Measurements from ENCODE around the gene PTBP2. TPM values are rescaled to one million over a fixed set of nuclear protein-coding genes. Genes with fewer than 3 reads are reported as not detected.

The PTBP2 gene
- total and polyA plus RNA-seq, 2 of the 8 experiments (the other 6 are each of a cell fraction or from before 2014, with no cell fraction given), result 24.2 to 61.7 TPM

DNA sequence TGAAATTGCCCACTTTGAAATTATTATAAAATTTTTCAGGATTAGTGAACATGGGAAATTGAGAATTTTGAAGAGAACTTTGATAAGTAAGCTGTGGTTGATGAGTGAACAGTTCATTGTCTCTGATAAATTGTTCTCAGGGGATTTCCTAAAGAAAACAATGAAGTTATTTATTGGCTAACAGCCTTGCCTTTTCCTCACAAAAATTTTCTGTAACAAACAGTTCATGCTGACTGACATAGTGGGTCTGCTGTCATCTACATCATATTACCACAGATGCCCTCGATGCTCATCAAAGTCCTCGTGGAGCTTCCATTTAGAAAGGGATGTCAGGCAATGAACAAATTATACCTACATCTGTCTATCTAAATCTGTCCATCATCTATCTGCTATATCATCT is 113.4 kb downstream of the PTBP2 start:
- CTCF ChIA-PET (ENCODE audit: partially characterized antibody), result interaction anchor here (0.7 kb wide), 1 partner anchor 125 kb away, joined by 5 read pairs; no protein-coding TSS in a partner anchor
- Histone ChIP-seq H3K27me3 (replicated peaks in 1 of 4; ENCODE audit: control insufficient read depth in 3 of 4, extremely low read depth in 1 of 4, insufficient read depth in 3 of 4, low read length in 3 of 4) (no peaks in the 10 kb centered on the region), H3K79me1 (ENCODE audit: low read depth, low read length) (no peaks in the 10 kb centered on the region), H3K9ac (replicated peaks in 1 of 4; ENCODE audit: extremely low read depth in 1 of 4, low read depth in 3 of 4, low read length in 3 of 4) (no peak overlapping the region), H2BK15ac (ENCODE audit: low read length) (no peak overlapping the region), H3K18ac (ENCODE audit: extremely low read depth, low read length) (no peak overlapping the region), H3K23me2 (ENCODE audit: low read depth, low read length) (no peaks in the 10 kb centered on the region), H3K14ac (ENCODE audit: insufficient read length) (no peak overlapping the region), H3K4me2 (ENCODE audit: insufficient read depth in 1 of 2, low read depth in 2 of 2, low read length in 2 of 2) (no peak overlapping the region), H3K4ac (replicated peaks; ENCODE audit: insufficient read length, low read depth, low read length) (no peak overlapping the region), H4K5ac (ENCODE audit: insufficient read length, low read depth, low read length) (no peak overlapping the region), H2BK20ac (ENCODE audit: low read length) (no peak overlapping the region), H3K4me3 (ENCODE audit: extremely low read depth in 1 of 4, insufficient read depth in 2 of 4, low read depth in 3 of 4, low read length in 4 of 4) (no peak overlapping the region), H2AFZ (ENCODE audit: low read length) (no peak overlapping the region), H2AK5ac (ENCODE audit: low read depth, low read length) (no peak overlapping the region), H4K8ac (ENCODE audit: extremely low read depth, insufficient read depth, low read length) (no peak overlapping the region), H3K56ac (replicated peaks; ENCODE audit: insufficient read length, low read depth, low read length) (no peak overlapping the region), H3K27ac (ENCODE audit: low read depth, low read length) (no peak overlapping the region), H4K20me1 (replicated peaks in 1 of 2; ENCODE audit: control insufficient read depth in 1 of 2, insufficient read depth in 2 of 2, low read length in 2 of 2) (no peaks in the 10 kb centered on the region), H2BK12ac (ENCODE audit: low read depth, low read length) (no peak overlapping the region), H3K4me1 (replicated peaks in 1 of 4; ENCODE audit: control insufficient read depth in 3 of 4, insufficient read depth in 4 of 4, low read length in 3 of 4) (no peaks in the 10 kb centered on the region; a peak in 1 of 7 replicates), H3K9me3 (ENCODE audit: insufficient read depth in 2 of 2, low read depth in 1 of 2, low read length in 1 of 2) (no peaks in the 10 kb centered on the region), H3K36me3 (ENCODE audit: control insufficient read depth in 2 of 4, insufficient read depth in 4 of 4, low read length in 3 of 4) (no peaks in the 10 kb centered on the region), H3K23ac (ENCODE audit: insufficient read length) (no peak overlapping the region), H2BK5ac (ENCODE audit: low read depth, low read length) (no peak overlapping the region), H3K79me2 (ENCODE audit: control insufficient read depth in 1 of 2, insufficient read depth in 2 of 2, low read length in 2 of 2) (no peaks in the 10 kb centered on the region), H4K91ac (replicated peaks; ENCODE audit: insufficient read length, low read length) (no peak overlapping the region), H2BK120ac (replicated peaks; ENCODE audit: low read depth, low read length) (no peak overlapping the region)
- TF ChIP-seq EP300 (IDR thresholded peaks at IDR 0.05; ENCODE audit: borderline replicate concordance in 1 of 2, low read depth in 2 of 2, low read length in 2 of 2), result no peak
- TF ChIP-seq SP4 (IDR thresholded peaks at IDR 0.05; ENCODE audit: low read length), result no peak
- TF ChIP-seq, protein P1, sequence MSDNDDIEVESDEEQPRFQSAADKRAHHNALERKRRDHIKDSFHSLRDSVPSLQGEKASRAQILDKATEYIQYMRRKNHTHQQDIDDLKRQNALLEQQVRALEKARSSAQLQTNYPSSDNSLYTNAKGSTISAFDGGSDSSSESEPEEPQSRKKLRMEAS (IDR thresholded peaks at IDR 0.05), result no peak
- FAIRE-seq (no peak), DNase-seq (ENCODE audit: low read depth in 1 of 2, low spot score in 2 of 2) (no peak)
- POLR2A ChIA-PET (ENCODE audit: partially characterized antibody), result interaction anchor here (1.2 kb wide), 1 partner anchor 10 kb away, joined by 4 read pairs; no protein-coding TSS in a partner anchor
- 90% methylated on average over 2 of the region's 2 CpGs; no CpG with 5 or more reads in 1 of the 2 experiments for WGBS, 2 experiments (ENCODE audit: extremely low coverage in 1 of 2, insufficient coverage in 1 of 2, insufficient read length in 1 of 2, insufficient replicate concordance in 2 of 2, low coverage in 1 of 2, low lambda C conversion rate in 2 of 2, missing lambda C conversion rate in 1 of 2)

Measured in H1 (cell line).